SU-DHL-6 (cell line): ENCODE measurements around the gene CEP104.

Experiments
- CTCF ChIP-seq: fragments of 200-600 bp; sonication (generic); IDR thresholded peaks from one replicate; pipeline ENCODE4 v1.5.1; 2017; ENCODE audit warnings: antibody characterized with exemption, mild to moderate bottlenecking, low read length, moderate library complexity; ENCODE audit not compliant: insufficient read depth, poor library complexity, severe bottlenecking
- EZH2phosphoT487 ChIP-seq: fragments of 200-600 bp; sonication (generic), shearing (Covaris generic); conservative IDR thresholded peaks from 2 replicates; pipeline ENCODE4 v1.6.1; 2018; ENCODE audit warnings: mild to moderate bottlenecking, antibody characterized with exemption, low read length, moderate library complexity, mixed read lengths

GRCh38 chr1:3894626-3895278 lies 37.7 kb upstream of the CEP104 start:
- TF ChIP-seq CTCF (no peak), EZH2phosphoT487 (no peak)
